Measurements from ENCODE around the gene THSD7B.

DNA sequence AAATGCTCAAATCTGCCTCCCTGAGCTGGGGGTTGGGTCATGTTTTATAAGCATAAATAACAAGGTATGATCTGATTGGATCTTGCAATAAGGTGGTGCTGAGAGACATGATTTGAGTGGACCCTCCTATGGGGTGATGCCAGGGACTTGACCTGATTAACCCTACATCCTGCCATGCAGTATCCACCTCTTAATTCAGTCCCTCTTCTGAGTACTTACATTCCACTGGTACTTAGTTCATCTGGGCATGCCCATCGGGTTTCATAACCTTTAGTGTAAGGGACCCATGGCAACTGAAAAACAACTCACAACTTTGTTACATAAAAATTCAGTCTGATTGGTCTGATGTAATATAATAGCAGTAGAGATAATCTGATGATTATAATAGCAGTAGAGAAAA lies 801.0 kb downstream of the THSD7B start:
- no peak for TF ChIP-seq POLR2AphosphoS5 (IDR thresholded peaks at IDR 0.05; ENCODE audit: borderline replicate concordance, low read depth, low read length)
- no peak for TF ChIP-seq EZH2 (IDR thresholded peaks at IDR 0.05)
